ENCODE data around the gene NBAS. TPM values are rescaled to one million over a fixed set of nuclear protein-coding genes. Genes with fewer than 3 reads are reported as not detected.

NBAS gene
- polyA plus RNA-seq, 1 of the 3 experiments (the other 2 are of a cell fraction) = 12.0 TPM

DNA sequence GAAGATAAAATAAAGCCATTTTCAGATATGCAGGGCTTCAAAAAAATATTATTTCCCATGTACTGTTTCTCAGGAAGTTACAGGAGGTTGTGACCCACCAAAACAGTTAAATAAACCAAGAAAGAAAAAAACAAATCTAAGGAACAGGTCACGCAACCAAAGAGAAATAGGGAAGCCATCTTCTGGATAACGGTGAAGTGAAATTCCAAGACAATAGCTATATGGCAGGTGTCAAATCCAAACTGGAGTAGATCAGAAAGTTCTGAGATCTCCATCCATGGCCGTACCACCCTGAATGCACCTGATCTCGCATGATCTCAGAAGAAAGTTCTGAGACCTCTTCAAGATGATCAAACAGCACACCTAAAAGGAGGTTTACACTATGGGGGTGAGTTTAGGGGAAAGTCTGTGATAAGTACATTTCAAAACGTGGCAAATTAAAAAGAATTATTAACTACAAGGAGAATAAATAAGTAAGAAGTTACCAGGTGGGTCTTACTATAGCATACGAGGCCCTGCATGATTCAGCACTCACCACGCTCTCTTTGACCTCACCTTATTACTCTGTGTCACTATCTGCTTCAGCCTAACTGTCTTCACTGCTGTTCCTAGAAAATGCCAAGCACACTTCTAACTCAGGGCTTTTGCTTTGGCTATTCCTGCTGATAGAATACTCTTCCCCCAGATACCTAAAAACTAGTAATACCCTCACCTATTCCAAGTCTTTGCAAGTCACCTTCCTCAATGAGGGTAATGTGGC, 29.9 kb downstream of the NBAS start:
- TF ChIP-seq FOXJ3 (CRISPR knock-in tag; IDR thresholded peaks at IDR 0.05) (no peak), EP300 (IDR thresholded peaks at IDR 0.05; ENCODE audit: borderline replicate concordance in 1 of 2, low read depth in 1 of 2, low read length in 1 of 2) (no peak), FOXM1 (IDR thresholded peaks at IDR 0.05; ENCODE audit: low read depth) (no peak), TEAD4 (IDR thresholded peaks at IDR 0.05; ENCODE audit: borderline replicate concordance, insufficient read depth) (no peak), POLR2AphosphoS5 (IDR thresholded peaks at IDR 0.05; ENCODE audit: low read depth, low read length) (no peak), NRF1 (IDR thresholded peaks at IDR 0.05; ENCODE audit: low read depth, low read length) (no peak), EZH2phosphoT487 (IDR thresholded peaks at IDR 0.05; ENCODE audit: borderline replicate concordance, low read depth) (no peak), TAF1 (IDR thresholded peaks at IDR 0.05; ENCODE audit: borderline replicate concordance, low read depth, low read length) (no peak), NFIC (IDR thresholded peaks at IDR 0.05; ENCODE audit: borderline replicate concordance) (no peak), ELF1 (IDR thresholded peaks at IDR 0.05) (no peak), JUND (IDR thresholded peaks at IDR 0.05) (no peak), SIN3A (IDR thresholded peaks at IDR 0.05; ENCODE audit: borderline replicate concordance, low read depth, low read length) (no peak), YY1 (IDR thresholded peaks at IDR 0.05; ENCODE audit: low read depth) (no peak), RXRA (IDR thresholded peaks at IDR 0.05; ENCODE audit: borderline replicate concordance, low read depth) (no peak)
- TF ChIP-seq, protein P1, sequence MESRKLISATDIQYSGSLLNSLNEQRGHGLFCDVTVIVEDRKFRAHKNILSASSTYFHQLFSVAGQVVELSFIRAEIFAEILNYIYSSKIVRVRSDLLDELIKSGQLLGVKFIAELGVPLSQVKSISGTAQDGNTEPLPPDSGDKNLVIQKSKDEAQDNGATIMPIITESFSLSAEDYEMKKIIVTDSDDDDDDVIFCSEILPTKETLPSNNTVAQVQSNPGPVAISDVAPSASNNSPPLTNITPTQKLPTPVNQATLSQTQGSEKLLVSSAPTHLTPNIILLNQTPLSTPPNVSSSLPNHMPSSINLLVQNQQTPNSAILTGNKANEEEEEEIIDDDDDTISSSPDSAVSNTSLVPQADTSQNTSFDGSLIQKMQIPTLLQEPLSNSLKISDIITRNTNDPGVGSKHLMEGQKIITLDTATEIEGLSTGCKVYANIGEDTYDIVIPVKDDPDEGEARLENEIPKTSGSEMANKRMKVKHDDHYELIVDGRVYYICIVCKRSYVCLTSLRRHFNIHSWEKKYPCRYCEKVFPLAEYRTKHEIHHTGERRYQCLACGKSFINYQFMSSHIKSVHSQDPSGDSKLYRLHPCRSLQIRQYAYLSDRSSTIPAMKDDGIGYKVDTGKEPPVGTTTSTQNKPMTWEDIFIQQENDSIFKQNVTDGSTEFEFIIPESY (IDR thresholded peaks at IDR 0.05; ENCODE audit: borderline replicate concordance, low read depth) = no peak
- POLR2A ChIA-PET = no interaction called here
- no peak for DNase-seq
- Histone ChIP-seq H3K79me2 (ENCODE audit: insufficient read depth) (0 out of 2 replicates have a peak, but pooled peaks cover 2% of the 10 kb centered on the region), H3K9me3 (no peaks in the 10 kb centered on the region), H3K9me2 (no peaks in the 10 kb centered on the region), H3K4me2 (no peak overlapping the region), H3K9ac (no peak overlapping the region), H2AFZ (ENCODE audit: low read depth) (no peak overlapping the region), H4K20me1 (ENCODE audit: insufficient read depth) (no peaks in the 10 kb centered on the region), H3K27me3 (ENCODE audit: insufficient read depth) (no peaks in the 10 kb centered on the region), H3F3A (replicated peaks; ENCODE audit: insufficient read depth) (no peaks in the 10 kb centered on the region), H3K36me3 (replicated peaks in 1 of 2; ENCODE audit: control insufficient read depth in 1 of 2, insufficient read depth in 2 of 2, low read length in 1 of 2) (peaks cover 38 to 53% of the 10 kb centered on the region in 2 experiments), H3K4me3 (ENCODE audit: low read depth in 2 of 2, low read length in 1 of 2) (no peak overlapping the region), H3K27ac (ENCODE audit: low read depth in 2 of 2, low read length in 1 of 2) (no peak overlapping the region), H3K4me1 (ENCODE audit: control insufficient read depth in 1 of 2, insufficient read depth in 2 of 2, low read depth in 1 of 2, low read length in 1 of 2) (no peaks in the 10 kb centered on the region)
- WGBS (ENCODE audit: low lambda C conversion rate) = 84% methylated on average over 7 of the region's 7 CpGs
- CTCF ChIA-PET = interaction anchor here (0.7 kb wide), 1 partner anchor 15 kb away, joined by 4 read pairs; no protein-coding TSS in a partner anchor

DNA sequence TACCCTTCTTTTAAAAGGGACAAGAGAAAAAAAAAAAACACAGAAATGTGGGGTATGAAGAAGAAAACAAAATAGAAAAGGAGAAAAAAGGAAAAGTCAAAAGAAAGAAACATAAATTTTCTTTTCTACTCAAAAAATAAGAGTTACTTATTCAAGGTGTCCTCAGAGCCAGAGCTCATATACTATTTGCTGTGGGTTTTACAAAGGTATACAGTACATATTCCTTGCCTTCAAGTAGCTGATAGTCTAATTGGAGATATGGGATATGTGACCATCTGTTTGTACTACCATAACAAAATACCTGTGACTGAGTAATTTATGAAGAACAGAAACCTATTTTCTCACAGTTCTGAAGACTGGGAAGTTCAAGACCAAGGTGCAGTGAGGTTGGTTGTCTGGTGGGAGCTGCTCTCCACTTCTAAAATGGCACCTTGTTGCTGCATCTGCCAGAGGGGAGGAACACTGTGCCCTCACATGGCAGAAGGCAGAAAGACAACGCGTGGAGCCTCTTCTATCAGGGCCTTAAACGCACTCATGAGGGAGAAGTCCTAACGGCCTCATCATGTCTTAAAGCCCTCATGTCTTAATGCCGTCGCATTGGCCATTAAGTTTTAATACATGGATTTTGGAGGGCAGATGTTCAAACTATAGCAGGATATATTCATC, 33.9 kb downstream of the NBAS start:
- no peaks in the 10 kb centered on the region; a peak in 1 of 4 replicates for H3K4me1 ChIP-seq (ENCODE audit: control insufficient read depth in 1 of 2, insufficient read depth in 2 of 2, low read depth in 1 of 2, low read length in 1 of 2)
- no peak for TF ChIP-seq FOXJ3 (CRISPR knock-in tag; IDR thresholded peaks at IDR 0.05)
- TF ChIP-seq FOSL2 (IDR thresholded peaks at IDR 0.05; ENCODE audit: borderline replicate concordance, low read depth) = no peak
- TF ChIP-seq FOXM1 (IDR thresholded peaks at IDR 0.05; ENCODE audit: low read depth) = no peak
- TF ChIP-seq, protein P2, sequence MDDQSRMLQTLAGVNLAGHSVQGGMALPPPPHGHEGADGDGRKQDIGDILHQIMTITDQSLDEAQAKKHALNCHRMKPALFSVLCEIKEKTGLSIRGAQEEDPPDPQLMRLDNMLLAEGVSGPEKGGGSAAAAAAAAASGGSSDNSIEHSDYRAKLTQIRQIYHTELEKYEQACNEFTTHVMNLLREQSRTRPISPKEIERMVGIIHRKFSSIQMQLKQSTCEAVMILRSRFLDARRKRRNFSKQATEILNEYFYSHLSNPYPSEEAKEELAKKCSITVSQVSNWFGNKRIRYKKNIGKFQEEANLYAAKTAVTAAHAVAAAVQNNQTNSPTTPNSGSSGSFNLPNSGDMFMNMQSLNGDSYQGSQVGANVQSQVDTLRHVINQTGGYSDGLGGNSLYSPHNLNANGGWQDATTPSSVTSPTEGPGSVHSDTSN (IDR thresholded peaks at IDR 0.05) = no peak
- TF ChIP-seq, protein P3, sequence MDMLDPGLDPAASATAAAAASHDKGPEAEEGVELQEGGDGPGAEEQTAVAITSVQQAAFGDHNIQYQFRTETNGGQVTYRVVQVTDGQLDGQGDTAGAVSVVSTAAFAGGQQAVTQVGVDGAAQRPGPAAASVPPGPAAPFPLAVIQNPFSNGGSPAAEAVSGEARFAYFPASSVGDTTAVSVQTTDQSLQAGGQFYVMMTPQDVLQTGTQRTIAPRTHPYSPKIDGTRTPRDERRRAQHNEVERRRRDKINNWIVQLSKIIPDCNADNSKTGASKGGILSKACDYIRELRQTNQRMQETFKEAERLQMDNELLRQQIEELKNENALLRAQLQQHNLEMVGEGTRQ (IDR thresholded peaks at IDR 0.05; ENCODE audit: borderline replicate concordance, low read depth, low read length) = no peak
- no peak for TF ChIP-seq JUND (IDR thresholded peaks at IDR 0.05)
- TF ChIP-seq, protein P1 (IDR thresholded peaks at IDR 0.05; ENCODE audit: borderline replicate concordance, low read depth) = no peak
- TF ChIP-seq RFX5 (IDR thresholded peaks at IDR 0.05; ENCODE audit: low read length) = no peak
- no peak for DNase-seq
- no peak overlapping the region for H3K9ac ChIP-seq
- CTCF ChIA-PET = interaction anchor here (1.0 to 3.1 kb wide), 2 partner anchors 19 to 50 kb away, joined by 4 to 10 read pairs; no protein-coding TSS in a partner anchor
- H3K36me3 ChIP-seq (replicated peaks in 1 of 2; ENCODE audit: control insufficient read depth in 1 of 2, insufficient read depth in 2 of 2, low read length in 1 of 2) = peaks cover 27 to 41% of the 10 kb centered on the region in 2 experiments
- H3K9me3 ChIP-seq = no peaks in the 10 kb centered on the region
- no peak overlapping the region for H3K4me2 ChIP-seq
- no peaks in the 10 kb centered on the region for H3K27me3 ChIP-seq (ENCODE audit: insufficient read depth)
- H3F3A ChIP-seq (replicated peaks; ENCODE audit: insufficient read depth) = no peaks in the 10 kb centered on the region
- H3K27ac ChIP-seq (ENCODE audit: low read depth in 2 of 2, low read length in 1 of 2) = no peak overlapping the region
- H3K79me2 ChIP-seq (ENCODE audit: insufficient read depth) = 0 out of 2 replicates have a peak, but pooled peaks cover 2% of the 10 kb centered on the region
- no peaks in the 10 kb centered on the region for H4K20me1 ChIP-seq (ENCODE audit: insufficient read depth)
- H3K4me3 ChIP-seq (ENCODE audit: low read depth in 2 of 2, low read length in 1 of 2) = no peak overlapping the region
- WGBS (ENCODE audit: low lambda C conversion rate) = 94% methylated on average over 6 of the region's 6 CpGs
- H3K9me2 ChIP-seq = no peaks in the 10 kb centered on the region
- POLR2A ChIA-PET = no interaction called here
- H2AFZ ChIP-seq (ENCODE audit: low read depth) = no peak overlapping the region

All from SK-N-SH (cell line).